GM21515 (cell line): Measurements from ENCODE around the gene GSPT1.
"Not testable (repeated sequence)": the region's sequence is repeated elsewhere in the genome, so short reads cannot be mapped to it uniquely, and the experiment has no call there.

Experiments
- ATAC-seq: cut with Tn5 transposase; IDR thresholded peaks from one replicate; pipeline ENCODE4 v1.9.1; 2021; ENCODE audit not compliant: unreplicated experiment

The GSPT1 gene

GRCh38 chr16:11862489-11862888 is 53.3 kb downstream of the GSPT1 start:
- no peak for ATAC-seq

- no peak for ATAC-seq
Measured at GRCh38 chr16:11857161-11857560, 58.6 kb downstream of the GSPT1 start.

- no peak for ATAC-seq
Measured at GRCh38 chr16:11852092-11852809, 63.5 kb downstream of the GSPT1 start.

GRCh38 chr16:11851294-11852091 is 64.3 kb downstream of the GSPT1 start, which contains the start of gene RSL1D1:
Gene RSL1D1, minus strand, starts transcription at chr16:11851542. Its CDS starts 30 bp downstream, at chr16:11851512.
- ATAC-seq = peak; percentile 74

DNA sequence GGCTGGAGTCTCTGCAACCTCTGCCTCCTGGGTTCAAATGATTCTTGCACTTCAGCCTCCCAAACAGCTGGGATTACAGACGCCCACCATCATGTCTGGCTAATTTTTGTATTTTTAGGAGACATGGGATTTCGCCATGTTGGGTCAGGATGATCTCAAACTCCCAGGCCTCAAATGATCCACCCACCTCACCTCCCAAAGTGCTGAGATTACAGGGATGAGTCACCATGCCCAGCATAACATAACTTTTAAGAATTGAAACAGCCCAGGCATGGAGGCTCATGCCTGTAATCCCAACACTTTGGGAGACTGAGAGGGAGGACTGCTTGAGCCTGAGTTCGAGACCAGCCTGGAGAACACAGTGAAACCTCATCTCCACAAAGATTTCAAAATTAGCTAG is 66.9 kb downstream of the GSPT1 start:
- no peak for ATAC-seq

GRCh38 chr16:11844499-11844898 is 71.3 kb downstream of the GSPT1 start:
- no peak for ATAC-seq

DNA sequence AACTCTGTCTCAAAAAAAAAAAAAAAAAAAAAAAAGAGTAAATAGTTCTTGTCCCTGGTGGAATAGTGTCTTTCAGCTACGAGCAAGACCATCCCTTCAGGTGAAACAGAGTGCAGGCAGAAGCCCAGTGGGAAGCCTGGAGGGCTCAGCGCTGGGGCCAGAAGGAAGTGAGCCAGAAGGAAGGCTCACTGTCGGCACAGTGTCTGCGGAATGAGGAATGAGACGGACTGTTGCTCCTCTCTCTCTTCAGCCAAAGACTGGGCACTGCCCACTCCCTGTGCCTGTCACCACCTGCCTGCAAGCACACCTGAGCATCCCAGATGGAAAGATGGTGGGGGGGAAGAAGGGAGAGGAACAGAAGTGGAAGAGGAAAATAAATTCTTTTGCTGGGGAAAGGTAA is 71.9 kb downstream of the GSPT1 start:
- ATAC-seq = no peak

DNA sequence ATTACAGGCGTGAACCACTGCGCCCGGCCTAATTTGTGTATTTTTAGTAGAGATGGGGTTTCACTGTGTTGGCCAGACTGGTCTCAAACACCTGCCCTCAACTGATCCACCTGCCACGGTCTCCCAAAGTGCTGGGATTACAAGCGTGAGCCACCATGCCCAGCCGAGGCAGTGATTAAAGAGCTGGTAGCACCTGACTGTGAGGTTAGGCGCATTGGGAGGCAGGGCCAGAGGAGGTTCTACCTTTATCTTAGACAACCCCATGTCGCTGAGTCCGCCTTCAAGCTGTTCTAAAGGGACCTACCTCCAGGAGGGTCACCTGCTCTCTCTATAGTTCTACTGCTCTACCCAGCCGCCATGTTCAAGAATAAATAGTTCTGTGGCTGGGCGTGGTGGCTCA is 72.5 kb downstream of the GSPT1 start:
- ATAC-seq = no peak

- no peak for ATAC-seq
Measured at GRCh38 chr16:11841026-11841425, 74.7 kb downstream of the GSPT1 start.

DNA sequence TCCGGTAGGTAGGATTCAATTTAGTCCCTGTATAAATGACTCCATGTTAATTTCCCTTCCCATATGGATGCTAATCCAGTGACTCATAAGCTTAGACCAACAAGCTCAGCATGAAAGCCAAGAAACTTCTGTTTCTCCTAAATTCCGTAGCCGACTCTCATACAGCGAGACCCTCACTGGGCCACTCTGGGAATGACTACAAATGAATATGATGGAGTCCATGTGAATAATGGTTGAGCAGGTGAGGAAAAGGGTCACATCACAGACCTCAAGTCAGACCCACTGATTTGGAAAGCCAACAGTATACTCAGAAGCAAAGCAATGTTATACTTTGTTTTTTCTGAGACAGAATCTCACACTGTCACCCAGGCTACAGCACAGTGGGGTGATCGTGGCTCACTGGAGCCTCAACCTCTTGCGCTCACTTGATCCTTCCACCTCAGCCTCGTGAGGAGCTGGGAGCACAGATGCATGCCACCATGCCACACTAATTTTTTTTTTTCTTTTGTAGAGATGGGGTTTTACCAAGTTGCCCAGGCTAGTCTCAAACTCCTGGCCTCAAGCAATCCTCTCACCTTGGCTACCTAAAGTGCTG is 79.0 kb downstream of the GSPT1 start:
- no peak for ATAC-seq

- ATAC-seq = no peak
Measured at GRCh38 chr16:11835891-11836649, 79.7 kb downstream of the GSPT1 start.

DNA sequence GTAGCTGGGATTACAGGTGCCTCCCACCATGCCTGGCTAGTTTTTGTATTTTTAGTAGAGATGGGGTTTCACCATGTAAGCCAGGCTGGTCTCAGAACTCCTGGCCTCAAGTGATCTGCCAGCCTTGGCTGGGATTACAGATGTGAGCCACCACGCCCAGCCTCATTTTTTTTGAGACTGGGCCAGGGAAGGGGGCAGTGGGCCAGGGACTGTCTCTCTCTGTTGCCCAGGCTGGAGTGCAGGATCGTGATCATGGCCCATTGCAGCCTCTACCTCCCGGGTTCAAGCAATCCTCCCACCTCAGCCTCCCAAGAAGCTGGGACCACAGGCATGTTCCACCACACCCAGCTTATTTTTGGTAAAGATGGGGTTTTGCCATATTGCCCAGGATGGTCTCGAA is 80.4 kb downstream of the GSPT1 start:
- ATAC-seq = no peak

- no peak for ATAC-seq
Measured at GRCh38 chr16:11833951-11834695, 81.6 kb downstream of the GSPT1 start.

- no peak for ATAC-seq
Measured at GRCh38 chr16:11828696-11829095, 87.1 kb downstream of the GSPT1 start.

- not testable (repeated sequence) for ATAC-seq
Measured at GRCh38 chr16:11825520-11826165, 90.1 kb downstream of the GSPT1 start.

GRCh38 chr16:11824362-11824761 is 91.4 kb downstream of the GSPT1 start:
- ATAC-seq = no peak

GRCh38 chr16:11823645-11824044 is 92.1 kb downstream of the GSPT1 start:
- ATAC-seq = not testable (repeated sequence)

DNA sequence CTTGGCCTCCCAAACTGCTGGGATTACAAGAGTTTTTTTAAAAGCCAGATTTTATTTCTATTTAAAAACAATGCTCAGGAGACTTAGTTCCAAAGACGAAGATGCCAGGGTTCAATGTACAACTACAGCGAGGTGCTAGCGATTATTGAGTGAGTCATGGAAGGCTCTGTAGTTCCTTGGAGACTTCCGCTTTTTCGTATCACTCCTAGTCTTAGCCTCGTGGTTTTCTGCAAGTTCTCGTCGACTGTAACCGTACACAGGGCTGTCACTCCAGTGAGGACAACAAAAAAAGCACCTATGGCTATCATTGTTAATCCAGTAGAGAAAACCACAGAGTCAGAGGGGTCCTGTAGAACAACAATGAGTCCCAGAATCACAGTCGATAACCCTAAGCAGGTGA is 96.0 kb downstream of the GSPT1 start:
- ATAC-seq = no peak

GRCh38 chr16:11818970-11819369 is 96.8 kb downstream of the GSPT1 start:
- not testable (repeated sequence) for ATAC-seq
